Right lobe of liver (tissue), 4 donors: ENCODE data around the gene MYRF.

ENCODE experiments used
- CTCF ChIP-seq, 4 donors: fragments of 200-600 bp in 3 of 4; fragments of 450-650 bp in 1 of 4; IDR thresholded peaks; one replicate each; pipeline versions ENCODE4 v1.5.1 to v1.8.0; 2016 to 2022; ENCODE audit warnings: antibody characterized with exemption in 4 of 4, mild to moderate bottlenecking in 2 of 4
- POLR2A ChIP-seq: fragments of 450-650 bp; IDR thresholded peaks from one replicate; pipeline ENCODE4 v1.6.1; 2017; ENCODE audit warnings: antibody characterized with exemption, mild to moderate bottlenecking
- donor health status: DM: no; HTN: no; CAD: no.
- donor health status: DM: no; HTN: no; CAD: no.
- donor health status: DM: no; HTN: yes; CAD: no.

GRCh38 chr11:61717286-61718033 lies 35.0 kb upstream of the MYRF start:
- no peak for TF ChIP-seq CTCF (IDR thresholded peaks at IDR 0.05)
- TF ChIP-seq POLR2A: no peak
